Lung (tissue), 12 donors: ENCODE measurements around the gene CFAP99. TPM values are rescaled to one million over a fixed set of nuclear protein-coding genes. Genes with fewer than 3 reads are reported as not detected.

Experiments
- ATAC-seq: fragments of 200-7000 bp; cut with Tn5 transposase; one replicate; pipeline ENCODE4 v1.9.1; 2020; ENCODE audit warnings: moderate number of reproducible peaks; ENCODE audit not compliant: insufficient read depth, low FRiP score
- DNase-seq, 3 donors: peaks; one replicate each; pipeline ENCODE4 v3.0.0-alpha.2; 2013 to 2017
- H3K27ac ChIP-seq, 2 donors: one replicate each; pipeline ENCODE4 v1.5.1; 2013; ENCODE audit warnings: mild to moderate bottlenecking in 2 of 2, moderate library complexity in 2 of 2, control low read depth in 1 of 2, inconsistent platforms in 1 of 2, low read depth in 1 of 2, low read length in 1 of 2
- H3K27me3 ChIP-seq, 3 donors: one replicate each; pipeline ENCODE4 v1.5.1; 2013; ENCODE audit warnings: low read length in 2 of 3; ENCODE audit not compliant: control insufficient read depth in 3 of 3, insufficient read depth in 3 of 3
- H3K36me3 ChIP-seq, 4 donors: one replicate each; pipeline ENCODE4 v1.5.1; 2013; ENCODE audit warnings: low read length in 4 of 4, mild to moderate bottlenecking in 1 of 4, moderate library complexity in 1 of 4; ENCODE audit not compliant: control insufficient read depth in 4 of 4, insufficient read depth in 4 of 4
- H3K4me1 ChIP-seq, 5 donors: one replicate each; pipeline ENCODE4 v1.5.1; 2013; ENCODE audit warnings: low read length in 5 of 5, mild to moderate bottlenecking in 2 of 5, moderate library complexity in 1 of 5; ENCODE audit not compliant: control insufficient read depth in 5 of 5, insufficient read depth in 5 of 5
- H3K4me3 ChIP-seq: one replicate; pipeline ENCODE4 v1.5.1; 2013; ENCODE audit warnings: mild to moderate bottlenecking, control low read depth, moderate library complexity
- H3K9ac ChIP-seq, 2 donors: one replicate each; pipeline ENCODE4 v1.5.1; 2013; ENCODE audit warnings: low read length in 2 of 2, control low read depth in 1 of 2; ENCODE audit not compliant: insufficient read depth in 1 of 2
- H3K9me3 ChIP-seq, 4 donors: one replicate each; pipeline ENCODE4 v1.5.1; 2013; ENCODE audit warnings: low read length in 3 of 4, mild to moderate bottlenecking in 1 of 4, moderate library complexity in 1 of 4; ENCODE audit not compliant: control insufficient read depth in 4 of 4, insufficient read depth in 3 of 4
- WGBS, 2 donors: extraction: QIAGEN DNeasy Blood & Tissue Kit; methylation state at CpG; one replicate each; pipeline ENCODE4 v1.1.7; 2013; 5-methylcytosine and 5-hydroxymethylcytosine counted together
- polyA plus RNA-seq, 2 donors: library from polyadenylated mRNA; stranded (reverse); fragments of 200-250 nt; gene quantifications; one replicate each; pipeline ENCODE4 v1.2.1, GENCODE V29; 2013
- total RNA-seq, 2 donors: library from RNA; depleted of rRNA in 1 of 2; stranded (reverse); fragments of >200 nt in 1 of 2; gene quantifications; one replicate each; pipeline ENCODE4 v1.2.1, GENCODE V29; 2014 to 2021
- TF ChIP-seq, protein P1 (sequence below): IDR thresholded peaks from 2 replicates; pipeline ENCODE4 v1.5.1; 2012; ENCODE audit warnings: mild to moderate bottlenecking; ENCODE audit errors: control extremely low read depth, extremely low read depth
- donor health status: control.
- donor health status: control.
- donor health status: Bipolar disorder and iron deficiency.
- donor health status: healthy.
- donor health status: DM: yes; HTN: yes; CAD: no.

CFAP99 gene
- total and polyA plus RNA-seq, 4 donors, result 2.1 to 12.1 (median 2.3) TPM

DNA sequence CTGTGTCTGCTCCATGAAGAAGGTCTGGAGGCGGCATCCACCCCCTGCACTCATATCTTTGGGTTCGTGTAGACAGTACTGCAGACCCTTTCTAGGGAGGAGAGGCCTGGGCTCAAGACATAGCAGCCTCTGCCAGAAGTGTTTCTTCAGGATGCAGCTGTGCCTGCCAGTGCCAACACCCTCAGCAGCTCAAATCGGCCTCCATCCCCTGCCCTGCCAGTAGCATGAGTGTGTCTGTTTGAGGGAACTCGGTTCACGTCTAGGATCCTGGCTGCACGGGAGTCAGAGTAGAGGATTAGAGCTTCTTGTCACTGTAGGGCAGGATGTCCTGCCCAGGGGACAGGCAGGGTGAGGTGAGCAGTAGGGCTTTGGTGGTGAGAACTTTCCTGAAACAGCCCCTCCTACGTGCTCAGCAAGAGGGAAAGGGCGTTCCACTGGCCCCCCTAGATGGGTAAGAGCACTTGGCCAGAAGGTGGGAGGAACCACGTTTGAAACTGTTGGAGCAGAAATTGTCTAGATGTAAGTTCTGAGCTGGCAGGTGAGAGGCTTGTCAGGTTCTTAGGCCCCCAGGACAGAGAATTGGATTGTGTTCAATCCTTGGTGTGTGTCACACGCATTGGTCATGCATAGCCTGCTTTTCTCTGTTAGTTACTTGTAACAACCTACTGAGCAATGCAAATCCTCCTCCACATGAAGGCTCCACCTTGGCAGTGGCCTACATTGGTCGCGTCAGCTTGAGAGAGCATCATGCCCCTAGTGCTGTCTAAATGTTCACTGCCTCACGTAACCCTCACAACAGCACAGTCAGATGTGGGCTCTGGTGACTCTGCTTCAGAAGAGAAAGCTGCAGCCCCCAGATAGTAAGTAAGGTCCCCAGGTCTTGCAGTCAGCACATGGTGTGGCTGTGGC, 91.8 kb downstream of the CFAP99 start:
- H3K27ac ChIP-seq, result no peak overlapping the region
- H3K4me3 ChIP-seq, result no peak overlapping the region
- no peak overlapping the region for H3K9ac ChIP-seq
- no peaks in the 10 kb centered on the region for H3K27me3 ChIP-seq
- WGBS, 2 donors, result 93% methylated on average over 13 of the region's 13 CpGs
- TF ChIP-seq, protein P1, sequence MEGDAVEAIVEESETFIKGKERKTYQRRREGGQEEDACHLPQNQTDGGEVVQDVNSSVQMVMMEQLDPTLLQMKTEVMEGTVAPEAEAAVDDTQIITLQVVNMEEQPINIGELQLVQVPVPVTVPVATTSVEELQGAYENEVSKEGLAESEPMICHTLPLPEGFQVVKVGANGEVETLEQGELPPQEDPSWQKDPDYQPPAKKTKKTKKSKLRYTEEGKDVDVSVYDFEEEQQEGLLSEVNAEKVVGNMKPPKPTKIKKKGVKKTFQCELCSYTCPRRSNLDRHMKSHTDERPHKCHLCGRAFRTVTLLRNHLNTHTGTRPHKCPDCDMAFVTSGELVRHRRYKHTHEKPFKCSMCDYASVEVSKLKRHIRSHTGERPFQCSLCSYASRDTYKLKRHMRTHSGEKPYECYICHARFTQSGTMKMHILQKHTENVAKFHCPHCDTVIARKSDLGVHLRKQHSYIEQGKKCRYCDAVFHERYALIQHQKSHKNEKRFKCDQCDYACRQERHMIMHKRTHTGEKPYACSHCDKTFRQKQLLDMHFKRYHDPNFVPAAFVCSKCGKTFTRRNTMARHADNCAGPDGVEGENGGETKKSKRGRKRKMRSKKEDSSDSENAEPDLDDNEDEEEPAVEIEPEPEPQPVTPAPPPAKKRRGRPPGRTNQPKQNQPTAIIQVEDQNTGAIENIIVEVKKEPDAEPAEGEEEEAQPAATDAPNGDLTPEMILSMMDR, result no peak
- H3K9me3 ChIP-seq, result no peaks in the 10 kb centered on the region
- peaks cover 0 to 2% (median 0%) of the 10 kb centered on the region in 5 donors for H3K4me1 ChIP-seq
- no peak for DNase-seq
- H3K36me3 ChIP-seq, result peaks cover 20 to 67% (median 29%) of the 10 kb centered on the region in 4 donors
- ATAC-seq, result no peak

DNA sequence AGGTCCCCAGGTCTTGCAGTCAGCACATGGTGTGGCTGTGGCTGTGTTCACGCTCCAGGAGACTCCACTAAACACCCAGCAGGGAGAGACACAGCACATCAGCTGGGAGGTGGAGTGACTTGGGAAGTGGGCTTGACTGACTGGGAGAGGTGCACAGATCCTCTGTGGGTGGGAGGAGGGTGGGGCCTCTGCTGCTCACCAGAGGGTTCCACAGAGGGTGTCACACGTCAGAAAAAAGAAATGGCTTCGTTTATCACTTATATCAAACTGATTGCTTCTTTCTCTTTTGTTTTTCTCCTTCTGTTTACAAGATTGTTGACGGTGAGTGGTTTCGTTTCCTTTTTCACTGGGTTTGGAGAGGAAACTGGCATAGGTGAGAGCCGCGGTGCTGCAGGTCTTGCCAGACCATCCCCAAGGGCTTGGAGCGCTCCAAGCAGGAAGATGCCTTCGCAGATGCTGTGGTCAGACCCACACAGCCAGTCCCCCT, 92.9 kb downstream of the CFAP99 start:
- Histone ChIP-seq H3K27ac (no peak overlapping the region), H3K4me3 (no peak overlapping the region), H3K9me3 (peaks cover 0 to 3% (median 0%) of the 10 kb centered on the region in 4 donors), H3K36me3 (peaks cover 20 to 71% (median 29%) of the 10 kb centered on the region in 4 donors), H3K9ac (no peak overlapping the region), H3K27me3 (no peaks in the 10 kb centered on the region), H3K4me1 (peaks cover 0 to 3% (median 0%) of the 10 kb centered on the region in 5 donors)
- no peak for DNase-seq
- WGBS, 2 donors, result 70 to 73% methylated on average over 9 of the region's 9 CpGs
- no peak for ATAC-seq
- TF ChIP-seq, protein P1, result no peak

Other genes starting within 250 kb of the CFAP99 start
- 10 to 100 TPM; 12.8 to 21.0 TPM for gene HAUS3, start 176.8 kb upstream of the CFAP99 start, total RNA-seq
- gene HAUS3, start 176.8 kb upstream of the CFAP99 start, polyA plus RNA-seq, result 10 to 100 TPM in 1 of 2 donors, 1 to 10 TPM in 1; 5.6 to 11.5 TPM
- 1 to 10 TPM; 3.3 to 3.7 TPM for gene POLN, start 176.8 kb upstream of the CFAP99 start, total RNA-seq
- 1 to 10 TPM in 1 of 2 donors, under 1 TPM in 1; 0.68 to 1.1 TPM for gene POLN, start 176.8 kb upstream of the CFAP99 start, polyA plus RNA-seq
- gene MXD4, start 156.8 kb upstream of the CFAP99 start, total RNA-seq, result 10 to 100 TPM; 37.5 to 65.1 TPM
- gene MXD4, start 156.8 kb upstream of the CFAP99 start, polyA plus RNA-seq, result 10 to 100 TPM; 34.4 to 58.2 TPM
- gene ZFYVE28, start 310 bp upstream of the CFAP99 start, total RNA-seq, result 10 to 100 TPM in 1 of 2 donors, 1 to 10 TPM in 1; 8.3 to 10.3 TPM
- gene ZFYVE28, start 310 bp upstream of the CFAP99 start, polyA plus RNA-seq, result 1 to 10 TPM; 6.8 to 6.9 TPM
- 10 to 100 TPM; 49.2 to 54.7 TPM for gene RNF4, start 50.2 kb downstream of the CFAP99 start, total RNA-seq
- 10 to 100 TPM; 14.8 to 33.0 TPM for gene RNF4, start 50.2 kb downstream of the CFAP99 start, polyA plus RNA-seq
- gene FAM193A, start 117.7 kb downstream of the CFAP99 start, total RNA-seq, result 10 to 100 TPM; 24.1 to 33.2 TPM
- gene FAM193A, start 117.7 kb downstream of the CFAP99 start, polyA plus RNA-seq, result 10 to 100 TPM in 1 of 2 donors, 1 to 10 TPM in 1; 9.7 to 10.8 TPM